Activated CD4-positive, alpha-beta T cell treated with anti-CD3 and anti-CD28 coated beads, Interleukin-2, amount 50 U/mL, for 48 hours (primary cell): ENCODE data around the gene TMEM14B.
"Not testable (repeated sequence)": the region's sequence is repeated elsewhere in the genome, so short reads cannot be mapped to it uniquely, and the experiment has no call there.

Experiments used
- DNase-seq, 2 experiments: peaks; one replicate each; pipeline ENCODE4 v3.0.0-alpha.2; 2020

The TMEM14B gene

DNA sequence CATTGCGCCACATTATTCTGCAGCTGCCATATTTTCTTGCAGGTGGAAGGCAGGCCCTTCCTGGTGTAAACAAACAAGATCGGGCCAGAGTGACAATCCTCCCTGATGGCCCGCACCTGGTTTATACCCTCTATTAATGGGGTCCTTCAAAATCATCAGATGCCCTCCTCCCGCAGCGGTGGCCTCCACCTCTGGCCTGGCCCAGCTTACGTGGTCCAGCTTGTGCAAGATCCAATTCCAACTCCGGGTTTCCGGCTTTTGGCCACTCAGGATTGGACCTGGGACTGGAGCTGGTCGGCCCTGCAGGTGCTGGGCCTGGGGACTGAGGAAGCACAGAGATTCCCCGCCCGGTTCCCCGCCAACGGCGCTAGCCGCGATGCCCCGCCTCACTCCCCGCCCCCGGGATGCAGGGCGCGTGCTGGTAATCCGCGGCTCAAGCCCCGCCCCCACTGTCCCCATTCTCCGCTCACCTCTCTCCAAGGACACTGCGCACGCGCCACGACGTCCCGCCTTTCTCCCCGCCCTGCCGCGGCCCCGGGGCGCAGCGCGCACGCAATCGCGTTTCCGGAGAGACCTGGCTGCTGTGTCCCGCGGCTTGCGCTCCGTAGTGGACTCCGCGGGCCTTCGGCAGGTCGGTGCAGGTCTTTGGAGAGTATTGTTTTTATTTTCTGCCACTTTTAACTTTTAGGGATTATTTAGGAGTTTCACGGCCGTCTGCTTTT lies at the start of gene TMEM14B:
TSS of gene TMEM14B (plus strand) at position 555 of the 722 bp plus-strand sequence. CDS start 1,441 bp downstream, outside the sequence.
- DNase-seq: peak; percentile 100

DNA sequence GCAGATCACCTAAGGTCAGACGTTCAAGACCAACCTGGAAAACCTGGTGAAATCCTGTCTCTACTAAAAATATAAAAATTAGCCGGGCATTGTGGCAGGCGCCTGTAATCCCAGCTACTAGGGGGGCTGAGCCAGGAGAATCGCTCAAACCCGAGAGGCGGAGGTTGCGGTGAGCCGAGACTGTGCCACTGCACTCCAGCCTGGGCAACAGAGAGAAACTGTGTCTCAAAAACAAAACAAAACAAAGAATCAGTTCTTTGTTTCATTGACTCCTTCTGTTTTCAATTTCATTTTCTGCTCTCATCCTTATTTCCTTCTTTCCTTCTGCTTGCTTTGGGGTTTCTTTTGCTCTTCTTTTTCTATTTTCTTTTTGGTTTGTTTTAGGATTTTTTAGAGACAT lies 33.6 kb upstream of the TMEM14B start:
- DNase-seq: no peak

DNA sequence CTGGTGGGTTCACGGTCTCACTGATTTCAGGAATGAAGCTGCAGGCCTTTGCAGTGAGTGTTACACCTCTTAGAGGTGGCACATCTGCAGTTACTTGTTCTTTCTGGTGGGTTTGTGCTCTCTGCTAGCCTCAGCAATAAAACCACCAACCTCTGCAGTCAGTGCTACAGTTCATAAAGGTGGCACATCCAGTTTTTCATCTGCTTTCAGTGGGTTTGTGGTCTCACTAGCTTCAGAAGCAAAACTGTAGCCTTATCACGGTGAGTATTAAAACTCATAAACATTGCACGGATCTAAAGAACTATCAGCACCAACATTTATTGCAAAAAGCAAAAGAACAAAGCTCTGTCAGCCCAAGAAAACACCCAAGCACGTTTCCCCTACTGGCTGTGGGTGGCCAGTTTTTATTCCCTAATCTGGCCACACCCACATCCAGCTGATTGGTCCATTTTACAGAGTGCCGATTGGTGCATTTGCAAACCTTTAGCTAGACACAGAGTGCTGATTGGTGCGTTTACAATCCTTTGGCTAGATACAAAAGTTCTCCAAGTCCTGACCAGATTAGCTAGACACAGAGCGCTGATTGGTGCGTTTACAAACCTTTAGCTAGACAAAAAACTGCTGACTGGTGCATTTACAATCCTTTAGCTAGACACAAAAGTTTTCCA lies 28.2 kb upstream of the TMEM14B start:
- DNase-seq: peak; percentile 36 to 56

DNA sequence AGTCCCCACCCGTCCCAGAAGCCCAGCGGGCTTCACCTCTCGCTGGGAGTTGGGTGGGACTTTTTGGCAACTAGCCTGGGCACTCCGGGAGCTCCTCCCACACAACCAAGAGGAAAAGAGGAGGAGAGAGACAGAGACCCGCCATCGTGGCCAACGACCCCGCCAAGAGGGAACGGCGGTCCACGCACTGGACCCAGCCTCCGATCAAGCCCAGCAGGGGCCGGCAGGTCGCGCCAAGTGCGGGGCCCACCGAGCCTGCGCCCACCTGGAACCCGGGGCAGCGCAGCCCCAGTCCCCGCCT lies 27.7 kb upstream of the TMEM14B start:
- DNase-seq: no peak

DNA sequence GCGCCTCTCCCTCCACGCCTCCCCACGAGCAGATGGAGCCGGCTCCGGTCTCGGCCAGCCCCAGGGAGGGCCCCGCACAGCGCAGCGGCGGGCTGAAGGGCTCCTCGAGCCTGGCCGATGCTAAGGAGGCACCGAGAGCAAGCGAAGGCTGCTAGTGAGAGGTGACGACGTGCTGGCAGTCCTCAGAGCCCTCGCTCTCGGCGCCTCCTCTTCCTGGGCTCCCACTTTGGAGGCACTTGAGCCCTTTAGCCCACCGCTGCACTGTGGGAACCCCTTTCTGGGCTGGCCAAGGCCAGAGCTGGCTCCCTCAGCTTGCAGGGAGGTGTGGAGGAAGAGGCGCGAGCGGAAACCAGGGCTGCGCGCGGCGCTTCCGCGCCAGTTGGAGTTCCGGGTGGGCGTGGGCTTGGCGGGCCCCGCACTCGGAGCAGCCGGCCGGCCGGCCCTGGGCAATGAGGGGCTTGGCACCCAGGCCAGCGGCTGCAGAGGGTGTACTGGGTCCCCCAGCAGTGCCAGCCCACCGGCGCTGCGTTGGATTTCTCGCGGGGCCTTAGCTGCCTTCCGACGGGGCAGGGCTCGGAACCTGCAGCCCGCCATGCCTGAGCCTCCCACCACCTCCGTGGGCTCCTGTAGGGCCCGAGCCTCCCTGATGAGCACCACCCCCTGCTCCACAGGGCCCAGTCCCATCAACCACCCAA lies 27.2 kb upstream of the TMEM14B start:
- peak; percentile 61 to 67 for DNase-seq

DNA sequence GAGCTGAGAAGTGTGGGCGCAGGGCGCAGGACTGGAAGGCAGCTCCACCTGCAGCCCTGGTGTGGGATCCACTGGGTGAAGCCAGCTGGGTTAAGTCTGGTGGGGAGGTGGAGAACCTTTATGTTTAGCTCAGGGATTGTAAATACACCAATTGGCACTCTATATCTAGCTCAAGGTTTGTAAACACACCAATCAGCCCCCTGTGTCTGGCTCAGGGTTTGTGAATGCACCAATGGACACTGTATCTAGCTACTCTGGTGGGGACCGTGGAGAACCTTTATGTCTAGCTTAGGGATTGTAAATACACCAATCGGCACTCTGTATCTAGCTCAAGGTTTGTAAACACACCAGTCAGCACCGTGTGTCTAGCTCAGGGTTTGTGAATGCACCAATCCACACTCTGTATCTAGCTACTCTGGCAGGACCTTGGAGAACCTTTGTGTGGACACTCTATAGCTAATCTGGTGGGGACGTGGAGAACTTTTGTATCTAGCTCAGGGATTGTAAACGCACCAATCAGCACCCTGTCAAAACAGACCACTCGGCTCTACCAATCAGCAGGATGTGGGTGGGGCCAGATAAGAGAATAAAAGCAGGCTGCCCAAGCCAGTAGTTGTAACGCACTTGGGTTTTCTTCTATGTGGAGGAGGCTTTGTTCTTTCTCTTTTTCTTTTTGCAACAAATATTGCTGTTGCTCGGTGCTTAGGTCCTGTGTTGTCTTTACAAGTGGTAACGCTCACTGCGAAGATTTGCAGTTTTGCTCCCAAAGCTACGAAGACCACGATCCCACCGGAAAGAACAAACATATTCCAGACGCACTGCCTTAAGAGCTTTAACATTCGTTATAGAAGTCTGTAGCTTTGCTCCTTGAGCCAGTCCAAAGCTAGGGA lies 26.4 kb upstream of the TMEM14B start:
- peak in 1 of 2 experiments; percentile 42 for DNase-seq

DNA sequence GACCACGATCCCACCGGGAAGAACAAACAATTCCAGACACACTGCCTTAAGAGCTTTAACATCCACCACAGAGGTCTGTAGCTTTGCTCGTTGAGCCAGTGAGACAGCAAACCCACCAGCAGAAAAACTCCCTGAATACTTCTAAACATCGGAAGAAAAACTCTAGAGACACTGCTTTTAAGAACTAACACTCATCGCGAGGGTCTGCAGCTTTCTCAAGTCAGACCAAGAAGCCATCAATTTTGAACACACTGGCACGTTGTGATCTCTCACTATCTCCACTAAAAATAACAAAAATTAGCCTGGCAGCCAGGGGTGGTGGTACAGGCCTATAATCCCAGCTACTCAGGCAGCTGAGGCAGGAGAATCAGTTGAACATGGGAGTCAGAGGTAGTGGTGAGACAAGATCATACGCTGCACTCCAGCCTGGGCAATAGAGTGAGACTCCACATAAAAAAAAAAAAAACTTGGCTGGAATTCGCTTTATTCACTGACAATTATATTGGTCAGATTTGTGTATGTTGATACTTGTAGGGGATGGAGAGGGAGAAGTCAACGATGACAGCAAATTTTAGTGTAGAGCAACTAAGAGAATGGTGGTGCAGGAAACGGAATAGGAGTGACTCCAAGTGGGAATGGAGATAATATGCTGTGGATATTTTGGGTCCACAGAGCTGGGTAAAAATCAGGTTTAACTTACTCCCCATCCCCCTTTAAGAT lies 25.6 kb upstream of the TMEM14B start:
- no peak for DNase-seq

DNA sequence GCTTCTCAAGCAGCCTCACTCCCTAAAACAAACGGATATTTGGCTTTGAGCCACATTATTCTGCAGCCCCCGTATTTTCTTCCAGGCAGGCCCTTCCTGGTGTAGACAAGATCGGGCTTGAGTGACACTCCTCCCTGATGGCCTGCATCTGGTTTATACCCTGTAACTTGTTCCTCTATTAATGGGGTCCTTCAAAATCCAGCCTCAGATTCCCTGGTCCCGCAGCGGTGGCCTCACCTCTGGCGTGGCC lies 25.1 kb upstream of the TMEM14B start:
- no peak for DNase-seq

DNA sequence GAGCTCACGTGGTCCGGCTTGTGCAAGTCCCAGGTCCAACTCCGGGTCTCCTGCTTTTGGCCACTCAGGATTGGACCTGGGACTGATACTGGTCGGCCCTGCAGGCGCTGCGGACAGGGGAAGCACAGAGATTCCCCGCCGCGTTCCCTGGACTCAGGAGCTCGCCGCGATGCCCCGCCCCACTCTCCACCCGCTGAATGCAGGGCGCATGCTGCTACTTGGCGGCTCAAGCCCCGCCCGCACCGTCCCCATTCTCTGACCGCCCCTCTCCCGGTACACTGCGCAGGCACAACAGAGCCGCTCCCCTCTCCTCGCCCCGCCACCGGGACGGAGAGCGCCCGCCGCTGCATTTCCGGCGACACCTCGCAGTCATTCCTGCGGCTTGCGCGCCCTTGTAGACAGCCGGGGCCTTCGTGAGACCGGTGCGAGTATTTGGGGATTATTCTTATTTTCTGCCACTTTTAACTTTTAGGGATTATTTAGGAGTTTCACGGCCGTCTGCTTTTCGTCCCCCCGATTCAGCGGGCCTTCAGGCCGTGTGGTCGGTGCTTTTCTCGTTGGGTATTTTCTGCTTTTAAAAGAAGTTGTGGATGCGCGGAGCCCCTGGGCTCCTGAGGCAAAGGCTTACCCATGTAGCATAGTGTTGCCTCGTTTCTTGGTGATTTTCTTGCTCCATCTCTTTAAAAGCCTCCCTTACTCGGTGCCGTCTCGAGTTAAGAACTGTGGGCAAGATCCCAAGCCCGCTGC lies 24.6 kb upstream of the TMEM14B start, which contains the start of gene TMEM14C:
TSS of gene TMEM14C (plus strand) at position 251 of the 747 bp plus-strand sequence. CDS start 1,544 bp downstream, outside the sequence.
- DNase-seq: peak; percentile 95 to 96

DNA sequence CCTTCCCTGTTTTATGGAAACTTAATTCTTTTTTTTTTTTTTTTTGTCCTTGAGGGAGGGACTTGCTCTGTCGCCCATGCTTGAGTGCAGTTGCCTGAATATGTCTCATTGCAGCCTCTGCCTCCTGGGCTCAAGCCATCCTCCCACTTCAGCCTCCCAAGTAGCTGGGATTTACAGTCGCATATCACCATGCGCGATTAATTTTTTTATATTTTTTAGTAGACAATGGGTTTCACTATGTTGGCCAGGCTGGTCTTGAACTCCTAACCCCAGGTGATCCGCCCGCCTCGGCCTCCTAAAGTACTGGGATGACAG lies 24.1 kb upstream of the TMEM14B start:
- no peak for DNase-seq

DNA sequence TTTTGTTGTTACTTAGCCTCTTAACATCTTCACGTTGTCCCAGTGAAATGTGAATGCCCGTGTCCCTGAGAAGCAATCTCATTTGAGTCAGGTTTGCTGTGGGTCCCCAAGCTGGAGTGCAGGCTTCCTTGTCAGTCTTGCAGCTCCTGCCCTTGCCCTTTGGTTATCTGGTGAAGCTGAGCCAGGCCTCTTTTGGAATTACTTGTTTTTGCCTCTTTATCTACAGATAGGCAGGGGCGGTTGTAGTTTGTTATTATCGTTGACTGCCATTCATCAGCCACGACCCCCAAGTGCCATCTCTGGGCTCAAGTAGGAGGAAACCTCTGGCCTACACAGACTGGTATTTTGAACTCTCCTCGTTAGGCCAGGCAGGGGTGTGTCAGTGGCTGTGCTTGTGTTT lies 22.6 kb upstream of the TMEM14B start:
- DNase-seq: no peak

DNA sequence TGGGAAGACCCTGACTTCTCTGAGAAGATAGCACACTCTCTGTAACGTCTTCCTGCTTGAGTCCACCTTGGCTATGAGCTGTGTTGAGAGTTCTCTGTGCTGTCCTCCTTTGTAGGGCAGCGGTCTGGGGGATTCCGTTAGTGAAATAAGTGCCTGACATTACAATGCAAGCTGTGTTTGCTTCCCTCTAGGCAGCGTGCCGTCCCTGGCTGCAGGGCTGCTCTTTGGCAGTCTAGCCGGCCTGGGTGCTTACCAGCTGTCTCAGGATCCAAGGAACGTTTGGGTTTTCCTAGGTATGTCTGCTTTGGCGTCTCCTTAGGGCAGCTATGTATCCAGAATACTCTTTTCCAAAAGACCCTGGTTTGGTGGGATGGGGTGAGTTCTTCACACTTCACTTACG lies 21.9 kb upstream of the TMEM14B start:
- no peak for DNase-seq

DNA sequence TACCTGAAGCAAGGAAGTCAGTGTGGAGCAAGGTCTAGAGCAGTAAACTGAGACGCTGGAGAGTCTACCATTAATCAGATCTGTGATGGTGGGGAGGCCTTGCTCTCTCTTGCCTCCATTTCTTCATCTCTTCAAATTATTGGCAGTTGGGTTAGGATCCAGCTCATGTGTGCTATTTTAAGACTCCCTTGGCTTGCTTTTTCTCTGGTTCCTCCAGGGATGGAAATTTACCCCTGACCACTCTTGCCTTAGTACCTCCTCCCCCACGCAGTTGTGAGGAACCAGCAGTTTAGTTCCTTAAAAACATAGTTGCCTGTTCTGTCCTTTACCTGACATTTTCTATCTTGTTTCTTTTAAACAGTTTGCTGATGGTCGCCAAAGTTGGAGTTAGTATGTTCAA lies 17.4 kb upstream of the TMEM14B start:
- DNase-seq: no peak

DNA sequence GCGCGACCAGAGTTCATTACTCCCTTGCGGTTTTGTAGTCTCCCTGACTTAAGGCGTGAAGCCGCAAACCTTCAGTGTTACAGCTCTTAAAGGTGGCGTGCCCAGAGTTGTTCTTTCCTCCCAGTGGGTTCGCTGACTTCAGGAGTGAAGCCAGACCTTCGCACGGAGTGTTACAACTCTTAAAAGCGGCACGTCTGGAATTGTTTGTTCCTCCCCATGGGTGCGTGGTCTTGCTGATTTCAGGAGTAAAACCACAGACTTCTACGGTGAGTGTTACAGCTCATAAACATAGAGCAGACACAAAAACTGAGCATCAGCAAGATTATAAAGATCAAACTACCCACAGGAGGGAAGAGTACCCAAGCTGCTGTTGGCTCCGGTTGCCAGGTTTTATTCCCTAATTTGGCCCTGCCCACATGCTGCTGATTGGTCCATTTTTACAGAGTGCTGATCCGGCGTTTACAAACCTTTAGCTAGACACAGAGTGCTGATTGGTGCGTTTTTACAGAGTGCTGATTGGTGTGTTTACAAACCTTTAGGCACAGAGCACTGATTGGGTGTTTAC lies 14.4 kb upstream of the TMEM14B start:
- no peak for DNase-seq

DNA sequence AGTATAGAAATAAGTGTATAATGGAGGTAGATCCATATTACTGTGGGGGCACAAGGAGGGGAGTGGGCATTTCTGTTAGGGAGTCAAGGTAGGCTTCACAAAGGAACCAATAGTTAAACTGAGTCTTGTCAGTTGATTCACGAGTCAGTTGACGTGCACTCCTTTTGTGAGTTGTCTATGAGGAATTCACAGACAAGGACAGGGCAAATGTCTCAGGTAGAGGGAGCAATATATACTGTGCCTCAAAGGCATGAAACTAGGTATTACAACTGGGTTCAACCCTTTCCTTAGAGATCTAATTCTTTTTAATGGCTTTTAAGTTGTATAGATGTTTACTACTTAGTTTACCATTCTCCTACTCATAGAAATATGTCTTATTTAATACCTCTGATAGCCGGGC lies 13.7 kb upstream of the TMEM14B start:
- no peak for DNase-seq

DNA sequence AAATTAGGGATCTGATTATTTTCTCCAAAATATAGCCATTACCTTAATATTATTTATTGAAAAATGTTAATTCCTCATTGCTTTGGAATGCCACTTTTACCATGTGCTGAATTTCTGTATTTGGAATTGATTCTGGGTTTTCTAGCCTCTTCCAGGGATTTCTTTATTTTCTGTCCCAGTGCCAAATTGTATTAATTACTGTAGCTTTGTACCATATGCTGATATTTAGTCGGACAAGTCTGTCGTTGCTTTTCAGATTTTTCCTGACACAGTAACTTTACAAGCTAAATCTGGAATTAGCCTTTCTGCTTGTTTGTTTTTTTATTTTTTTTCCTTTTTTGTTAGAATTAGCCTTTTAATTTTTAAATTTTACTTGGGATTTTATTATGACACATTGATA lies 10.9 kb upstream of the TMEM14B start:
- no peak for DNase-seq

DNA sequence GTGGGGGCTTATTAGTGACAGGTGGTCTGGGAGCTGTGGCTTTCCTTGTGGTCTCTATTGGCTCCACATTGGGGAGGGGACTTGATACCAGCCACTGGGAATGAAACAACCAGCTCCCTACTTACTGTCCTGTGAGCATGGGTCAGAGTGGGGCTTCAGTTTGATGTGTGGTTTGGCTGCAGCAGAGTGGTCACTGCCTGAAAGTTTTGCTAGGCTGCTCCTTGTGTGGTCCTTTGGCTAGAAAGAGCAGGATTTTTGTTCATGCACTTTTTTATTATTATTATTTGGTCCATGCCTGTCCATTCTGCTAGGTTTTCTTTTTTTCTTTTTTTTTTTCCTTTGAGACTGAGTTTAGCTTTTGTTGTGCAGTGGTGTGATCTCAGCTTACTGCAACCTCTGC lies 7.5 kb upstream of the TMEM14B start:
- no peak for DNase-seq

DNA sequence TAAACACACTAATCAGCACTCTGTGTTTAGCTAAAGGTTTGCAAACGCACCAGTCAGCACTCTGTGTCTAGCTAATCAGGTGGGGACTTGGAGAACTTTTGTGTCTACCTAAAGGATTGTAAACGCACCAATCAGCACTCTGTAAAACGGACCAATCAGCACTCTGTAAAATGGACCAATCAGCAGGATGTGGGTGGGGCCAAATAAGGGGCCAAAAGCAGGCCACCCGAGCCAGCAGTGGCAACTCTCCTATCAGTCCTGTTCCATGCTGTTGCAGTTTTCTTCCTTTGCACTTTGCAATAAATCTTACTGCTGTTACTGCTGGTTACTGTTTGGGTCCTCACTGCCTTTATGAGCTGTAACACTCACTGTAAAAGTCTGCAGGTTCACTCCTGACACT lies 6.0 kb upstream of the TMEM14B start:
- DNase-seq: not testable (repeated sequence)

DNA sequence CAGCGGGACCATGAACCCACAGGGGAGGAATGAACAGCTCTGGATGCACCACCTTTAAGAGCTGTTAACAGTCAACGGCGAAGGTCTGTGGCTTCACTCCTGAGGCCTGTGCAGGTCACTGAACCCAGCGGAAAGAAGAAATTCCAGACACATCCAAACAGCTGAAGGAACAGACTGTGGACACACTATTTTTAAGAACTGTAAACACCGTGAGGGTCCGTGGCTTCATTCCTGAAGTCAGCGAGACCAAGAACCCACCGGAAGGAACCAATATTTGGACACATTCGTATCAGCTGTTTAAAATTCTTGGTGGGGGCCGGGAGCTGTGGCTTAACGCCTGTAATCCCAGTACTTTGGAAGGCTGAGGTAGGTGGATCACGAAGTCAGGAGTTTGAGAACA lies 5.4 kb upstream of the TMEM14B start:
- no peak for DNase-seq

DNA sequence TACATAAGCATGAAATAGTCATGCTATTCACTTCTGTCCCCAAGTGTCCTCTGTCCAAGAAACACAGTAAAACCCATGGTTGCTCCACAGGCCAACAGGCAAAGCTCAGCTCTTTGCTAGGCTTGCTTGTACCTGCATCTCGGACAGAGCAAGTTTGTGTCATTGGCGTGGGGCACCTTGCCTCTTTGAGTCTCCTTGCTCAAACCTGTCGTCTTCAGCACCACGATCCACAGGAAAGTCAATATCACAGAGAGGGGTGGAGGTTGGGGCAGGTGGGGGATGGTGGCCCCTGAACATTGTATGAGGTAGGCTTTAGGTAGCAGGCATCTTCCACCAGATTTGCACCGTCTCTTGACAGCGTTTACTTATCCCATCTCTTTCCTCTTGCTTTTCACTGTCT lies 4.1 kb upstream of the TMEM14B start:
- DNase-seq: no peak

DNA sequence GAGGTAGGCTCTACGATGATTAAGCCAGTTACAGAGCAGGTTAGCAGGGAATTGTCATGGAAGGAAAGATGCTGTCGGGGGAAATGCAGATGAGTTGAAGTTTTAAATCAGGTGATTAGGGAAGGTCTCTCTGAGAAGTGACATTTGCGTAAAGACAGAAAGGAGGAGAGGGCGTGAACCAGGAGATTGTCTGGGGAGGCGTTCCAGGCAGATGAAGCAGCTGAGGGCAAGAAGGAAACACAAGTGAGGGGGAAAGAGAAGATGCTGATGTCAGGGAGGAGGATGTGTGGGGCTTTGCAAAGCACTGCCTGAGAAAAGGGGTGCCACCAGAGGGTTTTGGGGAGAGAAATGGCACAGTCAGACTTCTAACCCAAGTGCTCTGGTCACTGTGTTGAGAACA lies 2.5 kb upstream of the TMEM14B start:
- DNase-seq: no peak

DNA sequence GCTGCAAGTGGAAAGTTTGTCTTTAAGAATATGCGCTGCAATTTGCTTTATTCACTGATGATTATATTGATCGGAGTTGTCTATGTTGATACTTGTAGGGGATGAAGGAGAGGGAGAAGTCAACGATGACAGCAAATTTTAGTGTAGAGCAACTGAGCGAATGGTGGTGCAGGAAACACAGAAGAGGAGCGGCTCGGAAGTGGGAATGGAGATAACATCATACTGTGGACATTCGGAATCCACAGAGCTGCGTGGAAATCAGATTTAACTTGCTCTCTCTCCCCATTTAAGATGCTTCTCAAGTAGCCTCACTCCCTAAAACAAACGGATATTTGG lies 722 bp upstream of the TMEM14B start:
- no peak for DNase-seq
